Choroid plexus epithelial cell (primary cell): ENCODE measurements around the gene NKX2-4.

Experiments
- DNase-seq: peaks from one replicate; pipeline ENCODE4 v3.0.0-alpha.2; 2010; ENCODE audit warnings: low read depth
- H3K4me3 ChIP-seq: 2 replicates; pipeline ENCODE4 v1.5.1; 2011; ENCODE audit warnings: low read depth, mild to moderate bottlenecking, control low read depth, low read length, moderate library complexity
- CTCF ChIP-seq: conservative IDR thresholded peaks from 2 replicates; pipeline ENCODE4 v1.5.1; 2011; ENCODE audit warnings: low read depth, mild to moderate bottlenecking, control low read depth, inconsistent platforms, low read length, moderate library complexity

Gene NKX2-4

GRCh38 chr20:21398109-21399004, 1.0 kb upstream of the NKX2-4 start:
- no peak for TF ChIP-seq CTCF
- DNase-seq: no peak
- H3K4me3 ChIP-seq: no peak overlapping the region

- H3K4me3 ChIP-seq: no peak overlapping the region
- no peak for DNase-seq
- no peak for TF ChIP-seq CTCF
Measured at GRCh38 chr20:21396599-21397340, 556 bp downstream of the NKX2-4 start.

GRCh38 chr20:21395666-21396598, 1.4 kb downstream of the NKX2-4 start:
- no peak for TF ChIP-seq CTCF
- H3K4me3 ChIP-seq: no peak overlapping the region
- no peak for DNase-seq

- no peak overlapping the region for H3K4me3 ChIP-seq
- no peak for TF ChIP-seq CTCF
- no peak for DNase-seq
Measured at GRCh38 chr20:21395051-21395665, 2.2 kb downstream of the NKX2-4 start.

- no peak for DNase-seq
- TF ChIP-seq CTCF: no peak
- no peak overlapping the region for H3K4me3 ChIP-seq
Measured at GRCh38 chr20:21394551-21394950, 2.8 kb downstream of the NKX2-4 start.

- DNase-seq: no peak
- no peak overlapping the region for H3K4me3 ChIP-seq
- no peak for TF ChIP-seq CTCF
Measured at GRCh38 chr20:21393816-21394519, 3.4 kb downstream of the NKX2-4 start.
